Measurements from ENCODE around the gene ANKRD6. TPM values are rescaled to one million over a fixed set of nuclear protein-coding genes. Genes with fewer than 3 reads are reported as not detected.

ANKRD6 gene
- total RNA-seq, 1 experiment from 2014 or later = 5.6 TPM

- Histone ChIP-seq H3K23me2 (ENCODE audit: insufficient read length, low read depth, low read length, poor library complexity, severe bottlenecking) (no peaks in the 10 kb centered on the region), H4K8ac (replicated peaks; ENCODE audit: insufficient read length, low read depth, low read length) (no peak overlapping the region), H3T11ph (ENCODE audit: low read length) (no peak overlapping the region), H4K20me1 (ENCODE audit: control insufficient read depth, insufficient read depth, insufficient read length) (no peaks in the 10 kb centered on the region), H3K79me2 (ENCODE audit: insufficient read depth, low read length) (no peaks in the 10 kb centered on the region), H3K56ac (ENCODE audit: insufficient read length, low read depth, low read length) (no peak overlapping the region), H3K23ac (ENCODE audit: insufficient read length, low read depth, low read length) (no peak overlapping the region), H2BK20ac (ENCODE audit: low read depth, low read length, poor library complexity, severe bottlenecking) (no peak overlapping the region), H3K4me2 (ENCODE audit: insufficient read depth, insufficient read length, low read length) (no peak overlapping the region), H3K9ac (ENCODE audit: extremely low read depth, insufficient read length, low read length) (no peak overlapping the region), H2AK5ac (ENCODE audit: insufficient read length, low read length) (no peak overlapping the region), H2BK12ac (ENCODE audit: insufficient read length, low read depth, low read length) (no peak overlapping the region), H3K4ac (ENCODE audit: low read depth, low read length) (no peak overlapping the region), H3K27ac (ENCODE audit: insufficient read length, low read depth, low read length) (no peak overlapping the region), H2BK15ac (ENCODE audit: low read depth, low read length) (no peak overlapping the region), H3K14ac (ENCODE audit: insufficient read depth, low read length) (no peak overlapping the region), H2BK120ac (ENCODE audit: low read depth, low read length, poor library complexity, severe bottlenecking) (no peak overlapping the region), H3K9me3 (ENCODE audit: control insufficient read depth, low read depth, low read length) (no peaks in the 10 kb centered on the region), H4K5ac (ENCODE audit: insufficient read length, low read depth, low read length) (no peak overlapping the region), H3K18ac (ENCODE audit: insufficient read length, low read depth, low read length) (no peak overlapping the region), H2BK5ac (ENCODE audit: insufficient read length, low read length) (no peak overlapping the region), H3K27me3 (ENCODE audit: insufficient read depth, low read length) (no peaks in the 10 kb centered on the region), H2AFZ (ENCODE audit: low read length) (no peak overlapping the region), H4K91ac (ENCODE audit: insufficient read length, low read depth, low read length) (no peak overlapping the region), H3K79me1 (ENCODE audit: insufficient read depth, low read depth, low read length, poor library complexity, severe bottlenecking) (no peaks in the 10 kb centered on the region), H3K4me1 (ENCODE audit: insufficient read depth, low read length) (no peaks in the 10 kb centered on the region)
- Mint-ChIP-seq H3K9me3 (no peaks in the 10 kb centered on the region), H3K4me3 (no peak overlapping the region), H3K27me3 (ENCODE audit: low read depth) (no peaks in the 10 kb centered on the region), H3K36me3 (ENCODE audit: insufficient read depth in 1 of 3, low read depth in 3 of 3) (peaks cover 0 to 4% (median 2%) of the 10 kb centered on the region in 3 experiments; a peak in 5 of 7 replicates), H3K27ac (peak overlapping the region; percentile 17 to 97 (median 43); a peak in 6 of 7 replicates), H3K4me1 (peaks cover 7 to 9% of the 10 kb centered on the region in 2 experiments)
- DNase-seq = no peak
- WGBS (ENCODE audit: extremely low coverage, insufficient read length, low lambda C conversion rate) = no CpG with 5 or more reads among the region's 5 CpGs
- TF ChIP-seq, protein P1, sequence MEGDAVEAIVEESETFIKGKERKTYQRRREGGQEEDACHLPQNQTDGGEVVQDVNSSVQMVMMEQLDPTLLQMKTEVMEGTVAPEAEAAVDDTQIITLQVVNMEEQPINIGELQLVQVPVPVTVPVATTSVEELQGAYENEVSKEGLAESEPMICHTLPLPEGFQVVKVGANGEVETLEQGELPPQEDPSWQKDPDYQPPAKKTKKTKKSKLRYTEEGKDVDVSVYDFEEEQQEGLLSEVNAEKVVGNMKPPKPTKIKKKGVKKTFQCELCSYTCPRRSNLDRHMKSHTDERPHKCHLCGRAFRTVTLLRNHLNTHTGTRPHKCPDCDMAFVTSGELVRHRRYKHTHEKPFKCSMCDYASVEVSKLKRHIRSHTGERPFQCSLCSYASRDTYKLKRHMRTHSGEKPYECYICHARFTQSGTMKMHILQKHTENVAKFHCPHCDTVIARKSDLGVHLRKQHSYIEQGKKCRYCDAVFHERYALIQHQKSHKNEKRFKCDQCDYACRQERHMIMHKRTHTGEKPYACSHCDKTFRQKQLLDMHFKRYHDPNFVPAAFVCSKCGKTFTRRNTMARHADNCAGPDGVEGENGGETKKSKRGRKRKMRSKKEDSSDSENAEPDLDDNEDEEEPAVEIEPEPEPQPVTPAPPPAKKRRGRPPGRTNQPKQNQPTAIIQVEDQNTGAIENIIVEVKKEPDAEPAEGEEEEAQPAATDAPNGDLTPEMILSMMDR (conservative IDR thresholded peaks at IDR 0.05) = no peak
These were observed 47.7 kb upstream of the ANKRD6 start for GRCh38 chr6:89385156-89385667.
